K562 (cell line): Measurements from ENCODE around the gene TMEM107. TPM values are rescaled to one million over a fixed set of nuclear protein-coding genes. Genes with fewer than 3 reads are reported as not detected.
A peak's percentile ranks its signal among the peaks of the same experiment; 100 is the strongest.

Experiments used
- BCOR ChIP-seq: fragments of 450-650 bp; IDR thresholded peaks from 2 replicates; pipeline ENCODE4 v1.6.1; 2016
- CBX2 ChIP-seq: fragments of 200-600 bp; sonication (generic); IDR thresholded peaks from one replicate; pipeline ENCODE4 v1.6.1; 2012; ENCODE audit warnings: mild to moderate bottlenecking, low read length, inconsistent platforms; ENCODE audit not compliant: insufficient read depth, poor library complexity, severe bottlenecking
- DIDO1 ChIP-seq: fragments of 450-650 bp; IDR thresholded peaks from 2 replicates; pipeline ENCODE4 v1.6.1; 2016; ENCODE audit warnings: low read depth, missing biosample characterization, missing genetic modification characterization
- ETV1 ChIP-seq: fragments of 450-650 bp; conservative IDR thresholded peaks from 2 replicates; pipeline ENCODE4 v1.6.1; 2016; ENCODE audit warnings: missing genetic modification characterization, control low read depth, low read depth, missing compliant biosample characterization
- ETV5 ChIP-seq: sonication (generic); formaldehyde crosslinking; IDR thresholded peaks from 2 replicates; pipeline ENCODE4 v1.4.0; 2020; ENCODE audit warnings: low read depth, mild to moderate bottlenecking, missing genetic modification reagents
- ILK ChIP-seq: fragments of 450-650 bp; IDR thresholded peaks from 2 replicates; pipeline ENCODE4 v1.6.1; 2016; ENCODE audit warnings: missing genetic modification characterization, low read depth, mild to moderate bottlenecking, missing compliant biosample characterization, moderate library complexity, borderline replicate concordance
- MAFK ChIP-seq: IDR thresholded peaks from 2 replicates; pipeline ENCODE4 v1.6.1; 2011; ENCODE audit warnings: low read length, improper control_type of control experiment
- PHTF2 ChIP-seq: fragments of 250-450 bp; sonication (Bioruptor Pico); IDR thresholded peaks from 2 replicates; pipeline ENCODE4 v1.5.0; 2021; ENCODE audit warnings: mild to moderate bottlenecking
- POLR2H ChIP-seq: IDR thresholded peaks from 2 replicates; pipeline ENCODE4 v1.6.1; 2016; ENCODE audit warnings: missing genetic modification characterization, low read depth, mild to moderate bottlenecking, control low read depth, missing compliant biosample characterization, moderate library complexity
- PRPF4 ChIP-seq: fragments of 200-400 bp; formaldehyde crosslinking; IDR thresholded peaks from one replicate; pipeline ENCODE4 v1.6.1; 2017; ENCODE audit warnings: low read length, low read depth, mild to moderate bottlenecking; ENCODE audit not compliant: insufficient read depth, poor library complexity, severe bottlenecking
- RAD51 ChIP-seq: fragments of 450-650 bp; IDR thresholded peaks from 2 replicates; pipeline ENCODE4 v1.7.1; 2016; ENCODE audit warnings: low read depth, mild to moderate bottlenecking, borderline replicate concordance
- RBM39 ChIP-seq: fragments of 200-400 bp; formaldehyde crosslinking; optimal IDR thresholded peaks from 2 replicates; pipeline ENCODE3; 2018; ENCODE audit warnings: low read depth, low read length
- RFX5 ChIP-seq: IDR thresholded peaks from 2 replicates; pipeline ENCODE4 v1.6.1; 2011; ENCODE audit warnings: low read depth, mild to moderate bottlenecking, improper control_type of control experiment, low read length
- RFX7 ChIP-seq: fragments of 250-450 bp; sonication (Bioruptor Pico); IDR thresholded peaks from 2 replicates; pipeline ENCODE4 v1.5.1; 2021; ENCODE audit warnings: mild to moderate bottlenecking
- SIN3B ChIP-seq: fragments of 450-650 bp; IDR thresholded peaks from 2 replicates; pipeline ENCODE4 v1.6.1; 2017; ENCODE audit warnings: low read depth, mild to moderate bottlenecking, moderate library complexity
- SMAD1 ChIP-seq: fragments of 150-350 bp; IDR thresholded peaks from 2 replicates; pipeline ENCODE4 v1.6.1; 2014; ENCODE audit warnings: low read length, low read depth; ENCODE audit not compliant: partially characterized antibody
- SNIP1 ChIP-seq: fragments of 450-650 bp; IDR thresholded peaks from 2 replicates; pipeline ENCODE4 v1.7.1; 2017; ENCODE audit warnings: low read depth, mild to moderate bottlenecking
- SP2 ChIP-seq: IDR thresholded peaks from 2 replicates; pipeline ENCODE4 v1.6.1; 2011; ENCODE audit warnings: mild to moderate bottlenecking, low read depth, low read length, moderate library complexity; ENCODE audit not compliant: poor library complexity, severe bottlenecking; ENCODE audit errors: extremely low read depth
- SPI1 ChIP-seq: IDR thresholded peaks from 2 replicates; pipeline ENCODE4 v1.6.1; 2011; ENCODE audit warnings: low read depth, low read length, control low read depth, borderline replicate concordance
- SRSF7 ChIP-seq: fragments of 200-400 bp; formaldehyde crosslinking; optimal IDR thresholded peaks from 2 replicates; pipeline ENCODE3; 2017; ENCODE audit warnings: mild to moderate bottlenecking, low read depth, low read length
- TEAD1 ChIP-seq, 2 experiments: fragments of 450-650 bp in 1 of 2; sonication (generic) in 1 of 2; formaldehyde crosslinking; IDR thresholded peaks; 2 replicates each; pipeline versions ENCODE4 v1.4.0 to v1.8.0; 2020 to 2022; ENCODE audit warnings: mild to moderate bottlenecking in 2 of 2, missing genetic modification reagents in 1 of 2
- WHSC1 ChIP-seq: IDR thresholded peaks from one replicate; pipeline ENCODE4 v1.6.1; 2012; ENCODE audit warnings: low read length, control low read depth, inconsistent platforms
- ZBTB9 ChIP-seq: fragments of 450-650 bp; formaldehyde crosslinking; IDR thresholded peaks from 2 replicates; pipeline ENCODE4 v1.4.0; 2020; ENCODE audit warnings: mild to moderate bottlenecking, moderate library complexity
- ZNF12 ChIP-seq: sonication (generic); formaldehyde crosslinking; IDR thresholded peaks from 2 replicates; pipeline ENCODE4 v1.4.0; 2020; ENCODE audit warnings: mild to moderate bottlenecking, missing genetic modification reagents
- ZNF324 ChIP-seq: fragments of 250-450 bp; sonication (Bioruptor Pico); IDR thresholded peaks from 2 replicates; pipeline ENCODE4 v1.4.0; 2020; ENCODE audit warnings: mild to moderate bottlenecking
- ZNF77 ChIP-seq: fragments of 250-450 bp; sonication (Bioruptor Pico); IDR thresholded peaks from 2 replicates; pipeline ENCODE4 v1.5.0; 2020
- polyA plus RNA-seq, 8 experiments: library from polyadenylated mRNA; depleted of rRNA in 4 of 8; stranded (reverse) in 5 of 8; unstranded in 3 of 8; fragments of >200 nt; fragmentation: Nextera tagmentation in 2 of 8; fragmentation: Illumina TruSeq in 1 of 8; extraction: Ambion mirVana in 2 of 8; extraction: Trizol in 1 of 8; gene quantifications; 2 replicates each; pipeline versions ENCODE4 v1.2.1 to v1.2.3, GENCODE V29; 2011 to 2014; ENCODE audit warnings: inconsistent platforms in 1 of 8, missing spikeins in 1 of 8
- total RNA-seq, 7 experiments: library from RNA; depleted of rRNA in 6 of 7; stranded (reverse); fragments of >200 nt in 6 of 7; fragmentation: Illumina TruSeq in 2 of 7; extraction: Trizol in 2 of 7; gene quantifications; 2 replicates each; pipeline versions ENCODE4 v1.2.1 to v1.2.3, GENCODE V29; 2011 to 2021; ENCODE audit warnings: low replicate concordance in 1 of 7
- TF ChIP-seq, protein P1 (sequence below): fragments of 450-650 bp; formaldehyde crosslinking; IDR thresholded peaks from 2 replicates; pipeline ENCODE4 v1.4.0; 2020; ENCODE audit warnings: mild to moderate bottlenecking, moderate library complexity

TMEM107 gene
- total and polyA plus RNA-seq, 9 of the 15 experiments (the other 6 are each of a cell fraction or from before 2014, with no cell fraction given) = 7.1 to 26.2 (median 16.9) TPM

DNA sequence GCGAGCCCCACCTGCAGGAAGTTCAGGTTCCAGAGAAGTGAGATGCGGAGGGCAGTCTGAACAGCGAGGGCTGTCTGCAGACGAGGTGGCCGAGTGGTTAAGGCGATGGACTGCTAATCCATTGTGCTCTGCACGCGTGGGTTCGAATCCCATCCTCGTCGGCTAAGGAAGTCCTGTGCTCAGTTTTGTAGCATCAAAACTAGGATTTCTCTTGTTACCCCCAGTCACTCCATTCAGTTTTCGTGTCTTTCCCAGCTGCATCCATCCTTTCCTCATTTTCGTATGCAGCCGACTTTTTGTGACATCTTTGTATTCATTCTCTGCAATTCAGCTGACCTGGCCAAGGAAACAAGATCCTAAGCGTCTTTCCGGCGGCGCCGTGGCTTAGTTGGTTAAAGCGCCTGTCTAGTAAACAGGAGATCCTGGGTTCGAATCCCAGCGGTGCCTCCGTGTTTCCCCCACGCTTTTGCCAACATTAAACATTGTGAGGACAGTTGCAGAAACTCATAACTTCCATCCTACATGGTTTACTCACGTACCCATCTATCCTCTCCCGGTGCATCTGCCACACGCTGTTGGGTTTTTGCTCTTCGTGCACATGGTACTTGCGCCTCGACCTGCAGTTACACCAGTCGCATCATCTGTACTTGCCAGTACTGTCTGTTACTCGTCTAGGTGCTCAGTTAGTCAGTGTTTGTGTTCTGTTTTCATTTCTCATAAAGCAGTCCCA is 10.8 kb upstream of the TMEM107 start (continued):
- TF ChIP-seq TEAD1 (CRISPR knock-in tag; IDR thresholded peaks at IDR 0.05) = peak in 1 of 2 experiments; percentile 70; a peak in 1 of 4 replicates
- no peak for TF ChIP-seq PHTF2
- no peak for TF ChIP-seq RFX7 (CRISPR knock-in tag)
- TF ChIP-seq BCOR = peak; percentile 75; the same call in 1 of the 2 replicates
- TF ChIP-seq, protein P1, sequence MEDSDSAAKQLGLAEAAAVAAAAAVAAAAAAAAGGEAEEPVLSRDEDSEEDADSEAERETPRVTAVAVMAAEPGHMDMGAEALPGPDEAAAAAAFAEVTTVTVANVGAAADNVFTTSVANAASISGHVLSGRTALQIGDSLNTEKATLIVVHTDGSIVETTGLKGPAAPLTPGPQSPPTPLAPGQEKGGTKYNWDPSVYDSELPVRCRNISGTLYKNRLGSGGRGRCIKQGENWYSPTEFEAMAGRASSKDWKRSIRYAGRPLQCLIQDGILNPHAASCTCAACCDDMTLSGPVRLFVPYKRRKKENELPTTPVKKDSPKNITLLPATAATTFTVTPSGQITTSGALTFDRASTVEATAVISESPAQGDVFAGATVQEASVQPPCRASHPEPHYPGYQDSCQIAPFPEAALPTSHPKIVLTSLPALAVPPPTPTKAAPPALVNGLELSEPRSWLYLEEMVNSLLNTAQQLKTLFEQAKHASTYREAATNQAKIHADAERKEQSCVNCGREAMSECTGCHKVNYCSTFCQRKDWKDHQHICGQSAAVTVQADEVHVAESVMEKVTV (CRISPR knock-in tag) = no peak
- no peak for TF ChIP-seq SP2
- TF ChIP-seq RFX5 = peak; percentile 62; the same call in 1 of the 2 replicates
- TF ChIP-seq ZNF12 (CRISPR knock-in tag) = peak; percentile 85; the same call in 1 of the 2 replicates
- TF ChIP-seq ETV5 (CRISPR knock-in tag) = peak; percentile 19; the same call in 1 of the 2 replicates
- no peak for TF ChIP-seq SRSF7
- TF ChIP-seq POLR2H (tag) = no peak
- no peak for TF ChIP-seq ILK (tag)
- no peak for TF ChIP-seq DIDO1 (tag)
- no peak for TF ChIP-seq SMAD1
- no peak for TF ChIP-seq ZBTB9 (CRISPR knock-in tag)
- peak; percentile 76 for TF ChIP-seq ETV1
- no peak for TF ChIP-seq WHSC1
- TF ChIP-seq RAD51 = peak; percentile 27; the same call in 1 of the 2 replicates
- TF ChIP-seq SIN3B = peak; percentile 8; the same call in 1 of the 2 replicates
- TF ChIP-seq SPI1 = 0 out of 2 replicates have a peak, but pooled peaks have one; percentile 19
- TF ChIP-seq ZNF77 (CRISPR knock-in tag) = no peak
- no peak for TF ChIP-seq SNIP1
- TF ChIP-seq PRPF4 = no peak
- peak; percentile 45 for TF ChIP-seq MAFK
- TF ChIP-seq RBM39 = no peak
- TF ChIP-seq ZNF324 (CRISPR knock-in tag) = no peak
- TF ChIP-seq CBX2 = no peak
